Stimulated activated CD8-positive, alpha-beta memory T cell treated with anti-CD3 and anti-CD28 coated beads, Interleukin-15, amount 100 ng/mL, for 1 hour (primary cell): ENCODE data around the gene NPAS2.

Experiments used
- DNase-seq: peaks from one replicate; pipeline ENCODE4 v3.0.0-alpha.2; 2020; ENCODE audit warnings: low read depth

Gene NPAS2

GRCh38 chr2:100796499-100797100 lies 23.3 kb upstream of the NPAS2 start:
- no peak for DNase-seq

GRCh38 chr2:100799686-100800085 lies 20.3 kb upstream of the NPAS2 start:
- no peak for DNase-seq

- DNase-seq: no peak
Observed at GRCh38 chr2:100800915-100801314, 19.0 kb upstream of the NPAS2 start.

- DNase-seq: no peak
Observed at GRCh38 chr2:100801402-100801801, 18.5 kb upstream of the NPAS2 start.

- no peak for DNase-seq
Observed at GRCh38 chr2:100802066-100802465, 17.9 kb upstream of the NPAS2 start.

GRCh38 chr2:100803334-100803733 lies 16.6 kb upstream of the NPAS2 start:
- no peak for DNase-seq

- DNase-seq: no peak
Observed at GRCh38 chr2:100806550-100806949, 13.4 kb upstream of the NPAS2 start.

GRCh38 chr2:100807707-100808106 lies 12.2 kb upstream of the NPAS2 start:
- DNase-seq: no peak

- no peak for DNase-seq
Observed at GRCh38 chr2:100808582-100808981, 11.4 kb upstream of the NPAS2 start.

- no peak for DNase-seq
Observed at GRCh38 chr2:100809506-100809905, 10.4 kb upstream of the NPAS2 start.

- DNase-seq: no peak
Observed at GRCh38 chr2:100810603-100811145, 9.3 kb upstream of the NPAS2 start.

GRCh38 chr2:100812116-100812515 lies 7.8 kb upstream of the NPAS2 start:
- no peak for DNase-seq

GRCh38 chr2:100812573-100812972 lies 7.4 kb upstream of the NPAS2 start:
- no peak for DNase-seq

GRCh38 chr2:100813527-100813926 lies 6.4 kb upstream of the NPAS2 start:
- no peak for DNase-seq

GRCh38 chr2:100814043-100814442 lies 5.9 kb upstream of the NPAS2 start:
- no peak for DNase-seq

- no peak for DNase-seq
Observed at GRCh38 chr2:100814453-100814852, 5.5 kb upstream of the NPAS2 start.

GRCh38 chr2:100817388-100817985 lies 2.5 kb upstream of the NPAS2 start:
- no peak for DNase-seq

GRCh38 chr2:100818003-100818605 lies 1.8 kb upstream of the NPAS2 start:
- DNase-seq: no peak

GRCh38 chr2:100818606-100819369 lies 1.2 kb upstream of the NPAS2 start:
- DNase-seq: no peak

GRCh38 chr2:100820273-100820522 lies 259 bp downstream of the NPAS2 start:
- no peak for DNase-seq

- DNase-seq: no peak
Observed at GRCh38 chr2:100820523-100821254, 750 bp downstream of the NPAS2 start.

- DNase-seq: no peak
Observed at GRCh38 chr2:100821255-100821910, 1.4 kb downstream of the NPAS2 start.
